Activated T-helper 2 cell treated with anti-CD3 and anti-CD28 coated beads, Interferon-gamma antibody, Interleukin-2, Interleukin-4, amounts not matched to agents 10 μg/mL and 5 μg/mL and 100 μg/mL, durations not matched to agents 14 hours and 24 hours and 36 hours (primary cell): ENCODE results near the gene SPATS2L. TPM values are rescaled to one million over a fixed set of nuclear protein-coding genes. Genes with fewer than 3 reads are reported as not detected.

Experiments
- DNase-seq: peaks from one replicate; pipeline ENCODE4 v3.0.0; 2021; ENCODE audit warnings: low spot score
- H3K27ac Mint-ChIP-seq: one replicate; pipeline ENCODE4 v1.8.0; 2021; ENCODE audit warnings: mixed read lengths
- H3K27me3 Mint-ChIP-seq: one replicate; pipeline ENCODE4 v1.8.0; 2021; ENCODE audit warnings: low read depth, mixed read lengths
- H3K36me3 Mint-ChIP-seq: one replicate; pipeline ENCODE4 v1.8.0; 2021; ENCODE audit warnings: low read depth, mixed read lengths
- H3K4me1 Mint-ChIP-seq: one replicate; pipeline ENCODE4 v1.8.0; 2021; ENCODE audit warnings: low read depth, mixed read lengths
- H3K4me3 Mint-ChIP-seq: one replicate; pipeline ENCODE4 v1.8.0; 2021; ENCODE audit warnings: low read depth, mild to moderate bottlenecking, moderate library complexity, mixed read lengths
- H3K9me3 Mint-ChIP-seq: one replicate; pipeline ENCODE4 v1.8.0; 2021; ENCODE audit warnings: mixed read lengths
- intact Hi-C: fragments of 100-400 bp; cut with micrococcal nuclease; formaldehyde crosslinking; loops from one replicate; pipeline ENCODE4 v1.15.1; 2023
- total RNA-seq: library from RNA; stranded (reverse); gene quantifications from 2 replicates; pipeline ENCODE4 v1.2.3, GENCODE V29; 2022

The SPATS2L gene
- total RNA-seq, 1 donor from 2014 or later, result 62.2 TPM

DNA sequence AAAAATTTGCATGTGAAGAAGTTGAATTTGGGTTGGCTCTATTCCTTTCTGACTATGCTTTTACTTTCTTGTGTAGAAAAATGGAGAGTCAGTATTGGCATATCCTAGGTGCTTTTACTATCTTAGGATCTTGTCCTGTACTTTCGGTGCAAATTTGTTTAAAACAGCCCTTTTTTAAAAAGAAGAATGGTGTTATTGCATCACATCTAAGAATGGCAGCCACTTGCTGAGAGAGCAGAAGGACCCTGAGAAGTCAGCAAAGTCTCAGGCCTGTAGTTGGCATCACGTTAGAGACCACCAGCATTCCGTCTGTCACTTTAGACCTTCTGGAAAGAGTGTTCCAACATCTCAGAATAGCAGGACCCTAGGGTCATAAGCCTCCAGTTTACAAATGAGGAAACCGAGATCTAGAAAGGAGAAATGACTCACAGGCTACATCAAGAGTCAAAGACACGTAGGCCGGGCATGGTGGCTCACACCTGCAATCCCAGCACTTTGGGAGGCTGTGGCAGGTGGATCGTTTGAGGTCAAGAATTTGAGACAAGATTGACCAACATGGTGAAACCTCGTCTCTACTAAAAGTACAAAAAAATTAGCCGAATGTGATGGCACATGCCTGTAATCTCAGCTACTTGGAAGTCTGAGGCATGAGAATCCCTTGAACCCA is 42.5 kb downstream of the SPATS2L start:
- Mint-ChIP-seq H3K4me3 (no peak overlapping the region), H3K36me3 (peaks cover 17% of the 10 kb centered on the region), H3K9me3 (peaks cover 3% of the 10 kb centered on the region), H3K27ac (no peak overlapping the region), H3K27me3 (no peaks in the 10 kb centered on the region), H3K4me1 (peaks cover 8% of the 10 kb centered on the region)
- intact Hi-C loops, result no loop called here
- DNase-seq, result no peak

DNA sequence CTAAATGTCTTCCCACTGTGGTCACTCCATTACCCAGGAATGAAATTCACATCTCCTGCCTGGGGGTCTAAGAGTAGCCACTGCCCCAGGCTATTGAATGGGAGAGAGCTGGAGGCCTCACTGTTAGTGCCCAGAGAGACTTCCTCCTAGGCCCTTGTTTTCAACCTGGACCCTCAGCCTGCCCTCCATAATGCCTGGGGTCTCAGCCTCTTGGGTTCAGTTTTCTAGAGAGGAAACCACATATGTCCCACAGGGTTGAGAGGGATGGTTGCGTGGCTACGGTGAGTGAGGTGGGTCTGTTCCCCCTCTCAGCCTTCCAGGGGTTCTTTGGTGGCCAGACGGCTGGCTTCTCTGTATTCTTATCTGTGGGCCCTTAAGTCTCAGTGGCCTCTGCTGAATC is 43.4 kb downstream of the SPATS2L start:
- DNase-seq, result no peak
- H3K9me3 Mint-ChIP-seq, result no peaks in the 10 kb centered on the region
- H3K4me1 Mint-ChIP-seq, result peaks cover 7% of the 10 kb centered on the region
- H3K4me3 Mint-ChIP-seq, result no peak overlapping the region
- intact Hi-C loops, result no loop called here
- no peaks in the 10 kb centered on the region for H3K27me3 Mint-ChIP-seq
- H3K36me3 Mint-ChIP-seq, result peaks cover 8% of the 10 kb centered on the region
- no peak overlapping the region for H3K27ac Mint-ChIP-seq

- H3K9me3 Mint-ChIP-seq, result no peaks in the 10 kb centered on the region
- peaks cover 11% of the 10 kb centered on the region for H3K36me3 Mint-ChIP-seq
- H3K27me3 Mint-ChIP-seq, result no peaks in the 10 kb centered on the region
- H3K4me1 Mint-ChIP-seq, result peaks cover 6% of the 10 kb centered on the region
- DNase-seq, result no peak
- H3K4me3 Mint-ChIP-seq, result no peak overlapping the region
- H3K27ac Mint-ChIP-seq, result no peak overlapping the region
- intact Hi-C loops, result no loop called here
These were observed 44.4 kb downstream of the SPATS2L start for GRCh38 chr2:200350850-200351285.

DNA sequence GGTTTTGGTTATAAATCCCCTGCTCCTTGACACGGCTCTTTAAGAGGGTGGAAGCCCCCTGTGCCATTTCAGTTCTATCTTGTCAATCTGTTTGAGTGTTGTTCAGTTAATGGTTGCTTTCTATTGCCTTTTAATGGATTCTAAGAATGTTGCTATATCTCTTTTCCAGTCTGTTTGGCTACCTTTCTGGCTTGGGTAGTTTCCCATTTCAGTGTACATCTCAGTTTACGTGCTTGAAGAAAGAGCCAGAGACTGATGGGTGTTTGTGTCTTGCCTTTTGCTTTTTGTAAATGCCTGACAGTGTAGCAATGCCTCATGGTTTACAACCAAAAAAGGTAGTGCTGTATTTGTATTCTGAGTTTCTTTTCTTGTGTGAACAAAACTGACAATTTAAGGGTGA is 45.3 kb downstream of the SPATS2L start:
- peaks cover 6% of the 10 kb centered on the region for H3K4me1 Mint-ChIP-seq
- intact Hi-C loops, result no loop called here
- no peaks in the 10 kb centered on the region for H3K27me3 Mint-ChIP-seq
- H3K27ac Mint-ChIP-seq, result no peak overlapping the region
- peaks cover 11% of the 10 kb centered on the region for H3K36me3 Mint-ChIP-seq
- H3K9me3 Mint-ChIP-seq, result no peaks in the 10 kb centered on the region
- no peak overlapping the region for H3K4me3 Mint-ChIP-seq
- no peak for DNase-seq

GRCh38 chr2:200352636-200353035 is 46.1 kb downstream of the SPATS2L start:
- H3K27ac Mint-ChIP-seq, result no peak overlapping the region
- H3K36me3 Mint-ChIP-seq, result peaks cover 11% of the 10 kb centered on the region
- intact Hi-C loops, result no loop called here
- no peaks in the 10 kb centered on the region for H3K27me3 Mint-ChIP-seq
- no peaks in the 10 kb centered on the region for H3K9me3 Mint-ChIP-seq
- H3K4me3 Mint-ChIP-seq, result no peak overlapping the region
- H3K4me1 Mint-ChIP-seq, result peaks cover 10% of the 10 kb centered on the region
- DNase-seq, result no peak

DNA sequence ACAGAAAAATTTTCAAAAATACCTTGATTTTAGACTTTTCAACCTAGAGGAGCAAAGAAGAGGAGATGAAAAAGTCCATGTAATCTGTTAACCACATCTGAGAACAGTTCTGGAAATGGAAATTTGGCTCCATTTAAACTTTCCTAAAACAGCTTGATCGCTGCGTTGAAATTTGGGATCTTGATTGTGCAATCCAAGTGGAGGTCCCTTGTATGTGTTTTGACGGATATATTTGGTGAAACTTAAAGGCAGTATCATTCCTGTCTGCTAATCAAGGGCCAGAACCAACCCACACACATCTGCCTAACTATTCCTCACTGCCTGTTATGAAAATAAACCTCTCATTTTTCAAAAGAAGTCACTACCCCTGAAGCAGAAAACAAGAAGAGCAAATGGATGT is 46.6 kb downstream of the SPATS2L start:
- intact Hi-C loops, result no loop called here
- Mint-ChIP-seq H3K9me3 (no peaks in the 10 kb centered on the region), H3K4me1 (peaks cover 10% of the 10 kb centered on the region), H3K27ac (no peak overlapping the region), H3K4me3 (no peak overlapping the region), H3K36me3 (peaks cover 8% of the 10 kb centered on the region), H3K27me3 (no peaks in the 10 kb centered on the region)
- no peak for DNase-seq

DNA sequence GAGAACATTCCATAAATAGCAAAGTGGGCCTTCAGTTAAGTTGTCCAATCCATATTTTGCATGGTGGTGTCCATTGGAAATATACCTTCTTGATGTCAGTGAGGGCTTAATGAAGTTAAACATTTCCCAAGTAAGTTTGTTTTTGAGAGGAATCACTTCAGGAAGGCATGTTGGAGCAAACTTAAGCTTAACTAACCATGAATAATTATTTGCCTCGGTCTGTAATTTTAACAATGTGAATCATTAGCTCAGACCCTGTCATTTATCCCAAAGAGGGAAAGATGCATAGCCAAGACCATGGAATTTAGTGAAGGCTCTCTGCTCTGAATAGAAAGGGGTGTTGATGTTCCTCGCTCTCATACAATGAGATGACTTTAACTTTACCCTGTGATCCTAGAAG is 47.4 kb downstream of the SPATS2L start:
- Mint-ChIP-seq H3K4me1 (peaks cover 10% of the 10 kb centered on the region), H3K27ac (no peak overlapping the region)
- intact Hi-C loops, result no loop called here

DNA sequence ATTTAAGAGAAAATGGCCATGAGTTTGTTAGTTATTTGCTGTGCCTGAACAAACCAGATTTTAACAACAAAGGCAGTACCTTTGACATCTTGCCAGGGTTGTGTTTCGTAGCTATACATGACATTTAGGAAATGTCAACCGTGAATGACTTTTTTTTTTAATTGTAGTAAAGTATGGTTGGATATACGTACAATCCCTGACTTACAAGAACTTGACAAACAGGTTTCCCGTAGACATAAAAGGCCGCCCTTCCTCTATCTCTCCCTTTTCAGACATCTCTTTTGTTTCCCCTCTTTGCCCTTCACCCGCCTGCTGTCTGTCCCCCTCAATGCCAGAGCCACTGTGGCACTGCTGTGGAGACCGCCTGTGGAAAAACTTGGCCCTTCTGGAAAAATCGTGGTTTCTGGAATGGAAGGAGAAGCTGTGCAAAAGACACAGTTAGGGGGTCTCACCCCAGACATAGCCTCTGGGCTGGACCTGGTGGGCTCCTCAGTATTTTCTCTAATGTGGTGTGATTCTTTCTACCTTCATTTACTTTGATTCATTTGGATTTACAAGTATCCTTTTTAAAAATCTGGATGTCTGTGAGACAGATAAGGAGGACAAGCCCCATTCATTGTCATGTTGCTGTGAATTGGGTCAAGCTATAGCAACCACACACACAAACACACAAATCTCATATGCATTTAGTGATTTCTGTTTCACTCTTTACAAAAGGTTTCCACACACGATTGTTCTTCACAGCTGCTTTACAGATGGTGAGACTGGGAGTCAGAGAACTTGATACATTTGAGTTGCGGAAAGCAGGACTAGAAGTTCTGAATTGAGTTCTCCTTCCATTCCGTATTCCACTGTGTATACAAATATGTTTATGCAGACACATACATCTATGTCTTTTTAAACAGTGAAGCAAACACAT is 48.6 kb downstream of the SPATS2L start:
- H3K4me3 Mint-ChIP-seq, result no peak overlapping the region
- H3K4me1 Mint-ChIP-seq, result peaks cover 10% of the 10 kb centered on the region
- no peak for DNase-seq
- peaks cover 5% of the 10 kb centered on the region for H3K36me3 Mint-ChIP-seq
- no peaks in the 10 kb centered on the region for H3K9me3 Mint-ChIP-seq
- no peaks in the 10 kb centered on the region for H3K27me3 Mint-ChIP-seq
- H3K27ac Mint-ChIP-seq, result no peak overlapping the region
- intact Hi-C loops, result no loop called here

More for the DNA sequence above, 47.4 kb downstream of the SPATS2L start:
- no peak for DNase-seq
- Mint-ChIP-seq H3K27me3 (no peaks in the 10 kb centered on the region), H3K4me3 (no peak overlapping the region), H3K36me3 (peaks cover 5% of the 10 kb centered on the region), H3K9me3 (no peaks in the 10 kb centered on the region)

- Mint-ChIP-seq H3K4me1 (peaks cover 8% of the 10 kb centered on the region), H3K36me3 (peaks cover 5% of the 10 kb centered on the region), H3K27me3 (no peaks in the 10 kb centered on the region), H3K27ac (no peak overlapping the region), H3K9me3 (no peaks in the 10 kb centered on the region), H3K4me3 (no peak overlapping the region)
- DNase-seq, result no peak
- intact Hi-C loops, result no loop called here
These were observed 49.8 kb downstream of the SPATS2L start for GRCh38 chr2:200356321-200356720.

- peaks cover 5% of the 10 kb centered on the region for H3K36me3 Mint-ChIP-seq
- DNase-seq, result no peak
- H3K4me3 Mint-ChIP-seq, result no peak overlapping the region
- no peak overlapping the region for H3K27ac Mint-ChIP-seq
- intact Hi-C loops, result no loop called here
- H3K9me3 Mint-ChIP-seq, result no peaks in the 10 kb centered on the region
- no peaks in the 10 kb centered on the region for H3K27me3 Mint-ChIP-seq
- H3K4me1 Mint-ChIP-seq, result peaks cover 8% of the 10 kb centered on the region
These were observed 50.4 kb downstream of the SPATS2L start for GRCh38 chr2:200356857-200357384.

- intact Hi-C loops, result no loop called here
- DNase-seq, result no peak
- H3K36me3 Mint-ChIP-seq, result peaks cover 5% of the 10 kb centered on the region
- no peak overlapping the region for H3K4me3 Mint-ChIP-seq
- H3K4me1 Mint-ChIP-seq, result peaks cover 8% of the 10 kb centered on the region
- H3K9me3 Mint-ChIP-seq, result no peaks in the 10 kb centered on the region
- H3K27ac Mint-ChIP-seq, result no peak overlapping the region
- no peaks in the 10 kb centered on the region for H3K27me3 Mint-ChIP-seq
These were observed 51.4 kb downstream of the SPATS2L start for GRCh38 chr2:200357845-200358244.

DNA sequence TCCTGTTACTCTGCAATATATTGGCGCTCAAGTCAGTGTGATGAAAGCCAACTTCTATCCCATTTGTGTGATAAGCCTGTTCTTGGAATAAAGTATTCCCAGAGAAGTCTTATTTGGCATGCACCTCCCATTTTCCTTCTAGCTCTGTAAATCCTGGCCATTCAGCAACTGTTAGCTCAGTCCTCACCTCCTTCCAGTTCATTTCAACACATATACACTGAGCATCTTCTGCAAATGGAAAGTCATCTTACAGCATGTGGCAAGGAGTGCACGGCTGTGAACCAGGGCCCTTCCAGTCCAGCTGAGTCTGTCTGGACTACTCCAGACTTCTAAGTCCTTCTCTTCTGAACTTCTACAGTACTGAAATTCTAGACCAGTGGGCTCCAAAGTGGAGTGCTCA is 53.1 kb downstream of the SPATS2L start:
- no peak overlapping the region for H3K27ac Mint-ChIP-seq
- no peaks in the 10 kb centered on the region for H3K9me3 Mint-ChIP-seq
- H3K4me3 Mint-ChIP-seq, result no peak overlapping the region
- no peaks in the 10 kb centered on the region for H3K27me3 Mint-ChIP-seq
- intact Hi-C loops, result no loop called here
- H3K4me1 Mint-ChIP-seq, result peaks cover 8% of the 10 kb centered on the region
- H3K36me3 Mint-ChIP-seq, result peaks cover 5% of the 10 kb centered on the region
- no peak for DNase-seq

GRCh38 chr2:200360364-200360763 is 53.9 kb downstream of the SPATS2L start:
- H3K36me3 Mint-ChIP-seq, result peaks cover under 1% of the 10 kb centered on the region
- DNase-seq, result no peak
- no peak overlapping the region for H3K4me3 Mint-ChIP-seq
- H3K9me3 Mint-ChIP-seq, result no peaks in the 10 kb centered on the region
- H3K27ac Mint-ChIP-seq, result no peak overlapping the region
- intact Hi-C loops, result no loop called here
- no peaks in the 10 kb centered on the region for H3K27me3 Mint-ChIP-seq
- peaks cover 8% of the 10 kb centered on the region for H3K4me1 Mint-ChIP-seq
